ENCODE results near the gene CGB1. TPM values are rescaled to one million over a fixed set of nuclear protein-coding genes. Genes with fewer than 3 reads are reported as not detected.

The CGB1 gene
- total RNA-seq, 1 experiment from 2014 or later: not detected

GRCh38 chr19:49069026-49069425 is 32.3 kb upstream of the CGB1 start:
- no peak for DNase-seq (ENCODE audit: low spot score)
- Mint-ChIP-seq H3K4me1 (peaks cover 32% of the 10 kb centered on the region), H3K27ac (no peak overlapping the region), H3K4me3 (no peak overlapping the region), H3K27me3 (ENCODE audit: low read depth) (peaks cover 90% of the 10 kb centered on the region), H3K36me3 (no peaks in the 10 kb centered on the region; the same call in 1 of the 2 replicates), H3K9me3 (peaks cover 8% of the 10 kb centered on the region)
- TF ChIP-seq NR2C2 (CRISPR knock-in tag; IDR thresholded peaks at IDR 0.05) (no peak), E2F5 (CRISPR knock-in tag; IDR thresholded peaks at IDR 0.05) (no peak), ATF1 (CRISPR knock-in tag; IDR thresholded peaks at IDR 0.05) (no peak), PRDM15 (CRISPR knock-in tag; IDR thresholded peaks at IDR 0.05) (no peak)
- no peak for ATAC-seq
- ChIA-PET POLR2A (no interaction called here), CTCF (interaction anchor here (1.0 to 3.3 kb wide), 5 partner anchors 13 to 141 kb away, joined by 3 to 10 read pairs (median 7); partner anchors contain the start of gene RUVBL2)

- no peak overlapping the region for H3K27ac Mint-ChIP-seq
- no peak for TF ChIP-seq ZNF423 (CRISPR knock-in tag; IDR thresholded peaks at IDR 0.05)
- peaks cover 33% of the 10 kb centered on the region for H3K4me1 Mint-ChIP-seq
- no peaks in the 10 kb centered on the region; the same call in 1 of the 2 replicates for H3K36me3 Mint-ChIP-seq
- ChIA-PET CTCF (interaction anchor here (0.6 to 3.8 kb wide), 4 partner anchors 11 to 68 kb away, joined by 3 to 19 read pairs (median 4); no protein-coding TSS in a partner anchor), POLR2A (interaction anchor here (1.0 kb wide), 1 partner anchor 10 kb away, joined by 4 read pairs; the partner anchor contains the start of gene CGB7)
- peaks cover 8% of the 10 kb centered on the region for H3K9me3 Mint-ChIP-seq
- DNase-seq (ENCODE audit: low spot score): no peak
- peaks cover 84% of the 10 kb centered on the region for H3K27me3 Mint-ChIP-seq (ENCODE audit: low read depth)
- no peak overlapping the region for H3K4me3 Mint-ChIP-seq
- ATAC-seq: no peak
These were observed 30.9 kb upstream of the CGB1 start for GRCh38 chr19:49067554-49067953.

- H3K27me3 Mint-ChIP-seq (ENCODE audit: low read depth): peaks cover 79% of the 10 kb centered on the region
- DNase-seq (ENCODE audit: low spot score): no peak
These were observed 29.3 kb upstream of the CGB1 start for GRCh38 chr19:49065905-49066512.

More at GRCh38 chr19:49065905-49066512, 29.3 kb upstream of the CGB1 start:
- no peak for TF ChIP-seq ARID4B (CRISPR knock-in tag; IDR thresholded peaks at IDR 0.05; ENCODE audit: borderline replicate concordance)
- TF ChIP-seq PRDM15 (CRISPR knock-in tag; IDR thresholded peaks at IDR 0.05): peak; percentile 66; the same call in 1 of the 2 replicates
- ChIA-PET CTCF (interaction anchor here (0.9 to 4.6 kb wide), 9 partner anchors 8 to 127 kb away, joined by 3 to 26 read pairs (median 17); partner anchors contain the start of genes CGB7, GYS1, LIN7B and RUVBL2), POLR2A (interaction anchor here (1.1 kb wide), 1 partner anchor 144 kb away, joined by 3 read pairs; no protein-coding TSS in a partner anchor)
- Mint-ChIP-seq H3K36me3 (no peaks in the 10 kb centered on the region; the same call in 1 of the 2 replicates), H3K4me3 (peak overlapping the region; percentile 66), H3K27ac (no peak overlapping the region), H3K9me3 (peaks cover 8% of the 10 kb centered on the region), H3K4me1 (peaks cover 33% of the 10 kb centered on the region)
- ATAC-seq: peak; percentile 4; the same call in 1 of the 2 replicates

All from WTC11 (cell line).